Amniotic stem cell (primary cell): ENCODE measurements around the gene CLIC4.
"Not testable (repeated sequence)": the region's sequence is repeated elsewhere in the genome, so short reads cannot be mapped to it uniquely, and the experiment has no call there.

Experiments
- DNase-seq: peaks from one replicate; lab custom pipeline; 2025; lab: John Stamatoyannopoulos, UW

The CLIC4 gene

GRCh38 chr1:24748191-24749121 lies 3.2 kb downstream of the CLIC4 start:
- DNase-seq: no peak

- no peak for DNase-seq
Measured at GRCh38 chr1:24749252-24749651, 4.0 kb downstream of the CLIC4 start.

GRCh38 chr1:24749886-24750285 lies 4.6 kb downstream of the CLIC4 start:
- no peak for DNase-seq

- DNase-seq: no peak
Measured at GRCh38 chr1:24751833-24752232, 6.6 kb downstream of the CLIC4 start.

- DNase-seq: no peak
Measured at GRCh38 chr1:24752305-24752704, 7.1 kb downstream of the CLIC4 start.

GRCh38 chr1:24754229-24754628 lies 9.0 kb downstream of the CLIC4 start:
- DNase-seq: no peak

GRCh38 chr1:24755323-24755722 lies 10.1 kb downstream of the CLIC4 start:
- DNase-seq: not testable (repeated sequence)

- DNase-seq: no peak
Measured at GRCh38 chr1:24756395-24756794, 11.1 kb downstream of the CLIC4 start.

- DNase-seq: no peak
Measured at GRCh38 chr1:24759492-24759891, 14.2 kb downstream of the CLIC4 start.

- no peak for DNase-seq
Measured at GRCh38 chr1:24761582-24761981, 16.3 kb downstream of the CLIC4 start.

- DNase-seq: no peak
Measured at GRCh38 chr1:24762133-24762676, 17.0 kb downstream of the CLIC4 start.

- DNase-seq: no peak
Measured at GRCh38 chr1:24763671-24764070, 18.4 kb downstream of the CLIC4 start.

GRCh38 chr1:24764439-24764838 lies 19.2 kb downstream of the CLIC4 start:
- DNase-seq: no peak

- no peak for DNase-seq
Measured at GRCh38 chr1:24764848-24765247, 19.6 kb downstream of the CLIC4 start.

- DNase-seq: no peak
Measured at GRCh38 chr1:24765308-24765988, 20.2 kb downstream of the CLIC4 start.

- DNase-seq: no peak
Measured at GRCh38 chr1:24767351-24767750, 22.1 kb downstream of the CLIC4 start.

GRCh38 chr1:24768873-24769605 lies 23.8 kb downstream of the CLIC4 start:
- DNase-seq: no peak

- peak; percentile 80 for DNase-seq
Measured at GRCh38 chr1:24769656-24770651, 24.7 kb downstream of the CLIC4 start.

GRCh38 chr1:24770881-24771280 lies 25.6 kb downstream of the CLIC4 start:
- DNase-seq: no peak

- DNase-seq: no peak
Measured at GRCh38 chr1:24771574-24771973, 26.3 kb downstream of the CLIC4 start.

- no peak for DNase-seq
Measured at GRCh38 chr1:24773618-24774017, 28.4 kb downstream of the CLIC4 start.
